GM12878 (cell line): ENCODE data around the gene ZNF543. TPM values are rescaled to one million over a fixed set of nuclear protein-coding genes. Genes with fewer than 3 reads are reported as not detected.

Experiments used
- EGR1 ChIP-seq, 2 experiments: IDR thresholded peaks; 1 replicate in 1 of 2; 2 replicates in 1 of 2; pipeline ENCODE4 v1.6.1; 2011 to 2012; ENCODE audit warnings: low read depth in 2 of 2, low read length in 2 of 2, borderline replicate concordance in 1 of 2, mild to moderate bottlenecking in 1 of 2, moderate library complexity in 1 of 2
- GABPA ChIP-seq: IDR thresholded peaks from 2 replicates; pipeline ENCODE4 v1.6.1; 2014; ENCODE audit warnings: antibody characterized with exemption, low read depth, mild to moderate bottlenecking, inconsistent platforms
- HDGF ChIP-seq: fragments of 450-650 bp; IDR thresholded peaks from 2 replicates; pipeline ENCODE4 v1.6.1; 2016; ENCODE audit warnings: antibody characterized with exemption
- KDM1A ChIP-seq: fragments of 200-600 bp; sonication (generic); IDR thresholded peaks from 2 replicates; pipeline ENCODE4 v1.6.1; 2016; ENCODE audit warnings: borderline replicate concordance
- NFIC ChIP-seq: IDR thresholded peaks from 2 replicates; pipeline ENCODE4 v1.6.1; 2012; ENCODE audit warnings: low read depth, mild to moderate bottlenecking, inconsistent platforms, low read length, moderate library complexity
- SIN3A ChIP-seq: IDR thresholded peaks from 2 replicates; pipeline ENCODE4 v1.6.1; 2012; ENCODE audit warnings: low read depth, low read length, improper control_type of control experiment
- TBL1XR1 ChIP-seq: IDR thresholded peaks from 2 replicates; pipeline ENCODE4 v1.6.1; 2012; ENCODE audit warnings: low read depth, low read length, improper control_type of control experiment
- TCF7 ChIP-seq: IDR thresholded peaks from 2 replicates; pipeline ENCODE4 v1.6.1; 2014; ENCODE audit warnings: antibody characterized with exemption, borderline replicate concordance
- ZNF384 ChIP-seq: IDR thresholded peaks from 2 replicates; pipeline ENCODE4 v1.6.1; 2012; ENCODE audit warnings: low read depth, mild to moderate bottlenecking, low read length, improper control_type of control experiment, borderline replicate concordance
- ZNF622 ChIP-seq: fragments of 450-650 bp; IDR thresholded peaks from 2 replicates; pipeline ENCODE4 v1.6.1; 2017; ENCODE audit warnings: mild to moderate bottlenecking, inconsistent platforms
- polyA plus RNA-seq, 11 experiments: library from polyadenylated mRNA; depleted of rRNA in 4 of 11; unstranded in 6 of 11; stranded (reverse) in 5 of 11; fragments of >200 nt; fragmentation: Nextera tagmentation in 4 of 11; fragmentation: Illumina TruSeq in 1 of 11; extraction: Ambion mirVana in 4 of 11; extraction: Trizol in 1 of 11; gene quantifications; 1 replicate in 1 of 11; 2 replicates in 10 of 11; pipeline versions ENCODE4 v1.2.1 to v1.2.3, GENCODE V29; 2011 to 2016; ENCODE audit warnings: inconsistent platforms in 2 of 11, missing spikeins in 2 of 11, low read depth in 1 of 11
- total RNA-seq, 4 experiments: library from RNA; depleted of rRNA in 3 of 4; stranded (reverse); fragments of >200 nt in 3 of 4; fragmentation: Illumina TruSeq in 1 of 4; extraction: Trizol in 1 of 4; gene quantifications; 2 replicates each; pipeline versions ENCODE4 v1.2.1 to v1.2.3, GENCODE V29; 2013 to 2021
- TF ChIP-seq, protein P1 (sequence below): fragments of 450-650 bp; IDR thresholded peaks from 2 replicates; pipeline ENCODE4 v1.6.1; 2017; ENCODE audit warnings: borderline replicate concordance
- TF ChIP-seq, protein P2 (sequence below): fragments of 450-650 bp; IDR thresholded peaks from 2 replicates; pipeline ENCODE4 v1.6.1; 2017; ENCODE audit warnings: mild to moderate bottlenecking, moderate library complexity
- TF ChIP-seq, protein P3 (sequence below): fragments of 450-650 bp; IDR thresholded peaks from 2 replicates; pipeline ENCODE4 v1.6.1; 2017; ENCODE audit warnings: antibody characterized with exemption, mild to moderate bottlenecking, moderate library complexity
- TF ChIP-seq, protein P4 (sequence below): IDR thresholded peaks from 2 replicates; pipeline ENCODE4 v1.6.1; 2012; ENCODE audit warnings: mild to moderate bottlenecking, low read depth, low read length

The ZNF543 gene
- total and polyA plus RNA-seq, 10 of the 15 experiments (the other 5 are each of a cell fraction or from before 2014, with no cell fraction given), result 0.53 to 9.0 (median 3.5) TPM

- TF ChIP-seq, protein P1, sequence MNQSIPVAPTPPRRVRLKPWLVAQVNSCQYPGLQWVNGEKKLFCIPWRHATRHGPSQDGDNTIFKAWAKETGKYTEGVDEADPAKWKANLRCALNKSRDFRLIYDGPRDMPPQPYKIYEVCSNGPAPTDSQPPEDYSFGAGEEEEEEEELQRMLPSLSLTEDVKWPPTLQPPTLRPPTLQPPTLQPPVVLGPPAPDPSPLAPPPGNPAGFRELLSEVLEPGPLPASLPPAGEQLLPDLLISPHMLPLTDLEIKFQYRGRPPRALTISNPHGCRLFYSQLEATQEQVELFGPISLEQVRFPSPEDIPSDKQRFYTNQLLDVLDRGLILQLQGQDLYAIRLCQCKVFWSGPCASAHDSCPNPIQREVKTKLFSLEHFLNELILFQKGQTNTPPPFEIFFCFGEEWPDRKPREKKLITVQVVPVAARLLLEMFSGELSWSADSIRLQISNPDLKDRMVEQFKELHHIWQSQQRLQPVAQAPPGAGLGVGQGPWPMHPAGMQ, result no peak
- TF ChIP-seq, protein P2, sequence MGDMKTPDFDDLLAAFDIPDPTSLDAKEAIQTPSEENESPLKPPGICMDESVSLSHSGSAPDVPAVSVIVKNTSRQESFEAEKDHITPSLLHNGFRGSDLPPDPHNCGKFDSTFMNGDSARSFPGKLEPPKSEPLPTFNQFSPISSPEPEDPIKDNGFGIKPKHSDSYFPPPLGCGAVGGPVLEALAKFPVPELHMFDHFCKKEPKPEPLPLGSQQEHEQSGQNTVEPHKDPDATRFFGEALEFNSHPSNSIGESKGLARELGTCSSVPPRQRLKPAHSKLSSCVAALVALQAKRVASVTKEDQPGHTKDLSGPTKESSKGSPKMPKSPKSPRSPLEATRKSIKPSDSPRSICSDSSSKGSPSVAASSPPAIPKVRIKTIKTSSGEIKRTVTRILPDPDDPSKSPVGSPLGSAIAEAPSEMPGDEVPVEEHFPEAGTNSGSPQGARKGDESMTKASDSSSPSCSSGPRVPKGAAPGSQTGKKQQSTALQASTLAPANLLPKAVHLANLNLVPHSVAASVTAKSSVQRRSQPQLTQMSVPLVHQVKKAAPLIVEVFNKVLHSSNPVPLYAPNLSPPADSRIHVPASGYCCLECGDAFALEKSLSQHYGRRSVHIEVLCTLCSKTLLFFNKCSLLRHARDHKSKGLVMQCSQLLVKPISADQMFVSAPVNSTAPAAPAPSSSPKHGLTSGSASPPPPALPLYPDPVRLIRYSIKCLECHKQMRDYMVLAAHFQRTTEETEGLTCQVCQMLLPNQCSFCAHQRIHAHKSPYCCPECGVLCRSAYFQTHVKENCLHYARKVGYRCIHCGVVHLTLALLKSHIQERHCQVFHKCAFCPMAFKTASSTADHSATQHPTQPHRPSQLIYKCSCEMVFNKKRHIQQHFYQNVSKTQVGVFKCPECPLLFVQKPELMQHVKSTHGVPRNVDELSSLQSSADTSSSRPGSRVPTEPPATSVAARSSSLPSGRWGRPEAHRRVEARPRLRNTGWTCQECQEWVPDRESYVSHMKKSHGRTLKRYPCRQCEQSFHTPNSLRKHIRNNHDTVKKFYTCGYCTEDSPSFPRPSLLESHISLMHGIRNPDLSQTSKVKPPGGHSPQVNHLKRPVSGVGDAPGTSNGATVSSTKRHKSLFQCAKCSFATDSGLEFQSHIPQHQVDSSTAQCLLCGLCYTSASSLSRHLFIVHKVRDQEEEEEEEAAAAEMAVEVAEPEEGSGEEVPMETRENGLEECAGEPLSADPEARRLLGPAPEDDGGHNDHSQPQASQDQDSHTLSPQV, result no peak
- no peak; the same call in 1 of the 2 replicates for TF ChIP-seq HDGF
- no peak for TF ChIP-seq KDM1A
- TF ChIP-seq TCF7, result no peak
- peak; percentile 93 for TF ChIP-seq GABPA
- TF ChIP-seq ZNF384, result no peak
- TF ChIP-seq EGR1 (IDR thresholded peaks at IDR 0.05; ENCODE audit: borderline replicate concordance in 1 of 2, low read depth in 2 of 2, low read length in 2 of 2), result no peak
- TF ChIP-seq NFIC, result no peak
- TF ChIP-seq ZNF622, result no peak
- TF ChIP-seq SIN3A, result no peak
- TF ChIP-seq, protein P3, sequence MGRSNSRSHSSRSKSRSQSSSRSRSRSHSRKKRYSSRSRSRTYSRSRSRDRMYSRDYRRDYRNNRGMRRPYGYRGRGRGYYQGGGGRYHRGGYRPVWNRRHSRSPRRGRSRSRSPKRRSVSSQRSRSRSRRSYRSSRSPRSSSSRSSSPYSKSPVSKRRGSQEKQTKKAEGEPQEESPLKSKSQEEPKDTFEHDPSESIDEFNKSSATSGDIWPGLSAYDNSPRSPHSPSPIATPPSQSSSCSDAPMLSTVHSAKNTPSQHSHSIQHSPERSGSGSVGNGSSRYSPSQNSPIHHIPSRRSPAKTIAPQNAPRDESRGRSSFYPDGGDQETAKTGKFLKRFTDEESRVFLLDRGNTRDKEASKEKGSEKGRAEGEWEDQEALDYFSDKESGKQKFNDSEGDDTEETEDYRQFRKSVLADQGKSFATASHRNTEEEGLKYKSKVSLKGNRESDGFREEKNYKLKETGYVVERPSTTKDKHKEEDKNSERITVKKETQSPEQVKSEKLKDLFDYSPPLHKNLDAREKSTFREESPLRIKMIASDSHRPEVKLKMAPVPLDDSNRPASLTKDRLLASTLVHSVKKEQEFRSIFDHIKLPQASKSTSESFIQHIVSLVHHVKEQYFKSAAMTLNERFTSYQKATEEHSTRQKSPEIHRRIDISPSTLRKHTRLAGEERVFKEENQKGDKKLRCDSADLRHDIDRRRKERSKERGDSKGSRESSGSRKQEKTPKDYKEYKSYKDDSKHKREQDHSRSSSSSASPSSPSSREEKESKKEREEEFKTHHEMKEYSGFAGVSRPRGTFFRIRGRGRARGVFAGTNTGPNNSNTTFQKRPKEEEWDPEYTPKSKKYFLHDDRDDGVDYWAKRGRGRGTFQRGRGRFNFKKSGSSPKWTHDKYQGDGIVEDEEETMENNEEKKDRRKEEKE, result no peak
- TF ChIP-seq, protein P4, sequence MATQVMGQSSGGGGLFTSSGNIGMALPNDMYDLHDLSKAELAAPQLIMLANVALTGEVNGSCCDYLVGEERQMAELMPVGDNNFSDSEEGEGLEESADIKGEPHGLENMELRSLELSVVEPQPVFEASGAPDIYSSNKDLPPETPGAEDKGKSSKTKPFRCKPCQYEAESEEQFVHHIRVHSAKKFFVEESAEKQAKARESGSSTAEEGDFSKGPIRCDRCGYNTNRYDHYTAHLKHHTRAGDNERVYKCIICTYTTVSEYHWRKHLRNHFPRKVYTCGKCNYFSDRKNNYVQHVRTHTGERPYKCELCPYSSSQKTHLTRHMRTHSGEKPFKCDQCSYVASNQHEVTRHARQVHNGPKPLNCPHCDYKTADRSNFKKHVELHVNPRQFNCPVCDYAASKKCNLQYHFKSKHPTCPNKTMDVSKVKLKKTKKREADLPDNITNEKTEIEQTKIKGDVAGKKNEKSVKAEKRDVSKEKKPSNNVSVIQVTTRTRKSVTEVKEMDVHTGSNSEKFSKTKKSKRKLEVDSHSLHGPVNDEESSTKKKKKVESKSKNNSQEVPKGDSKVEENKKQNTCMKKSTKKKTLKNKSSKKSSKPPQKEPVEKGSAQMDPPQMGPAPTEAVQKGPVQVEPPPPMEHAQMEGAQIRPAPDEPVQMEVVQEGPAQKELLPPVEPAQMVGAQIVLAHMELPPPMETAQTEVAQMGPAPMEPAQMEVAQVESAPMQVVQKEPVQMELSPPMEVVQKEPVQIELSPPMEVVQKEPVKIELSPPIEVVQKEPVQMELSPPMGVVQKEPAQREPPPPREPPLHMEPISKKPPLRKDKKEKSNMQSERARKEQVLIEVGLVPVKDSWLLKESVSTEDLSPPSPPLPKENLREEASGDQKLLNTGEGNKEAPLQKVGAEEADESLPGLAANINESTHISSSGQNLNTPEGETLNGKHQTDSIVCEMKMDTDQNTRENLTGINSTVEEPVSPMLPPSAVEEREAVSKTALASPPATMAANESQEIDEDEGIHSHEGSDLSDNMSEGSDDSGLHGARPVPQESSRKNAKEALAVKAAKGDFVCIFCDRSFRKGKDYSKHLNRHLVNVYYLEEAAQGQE, result no peak
- no peak for TF ChIP-seq TBL1XR1
These were observed at the start of gene ZNF543 (continued) for GRCh38 chr19:57320180-57321084.
